Heart right ventricle (tissue), 16 donors: Measurements from ENCODE around the gene HSD17B3. TPM values are rescaled to one million over a fixed set of nuclear protein-coding genes. Genes with fewer than 3 reads are reported as not detected.

Source experiments
- ATAC-seq, 8 donors: fragments of 200-7000 bp; cut with Tn5 transposase; one replicate each; pipeline ENCODE4 v1.9.1; 2020; ENCODE audit warnings: mild to moderate bottlenecking in 8 of 8, moderate library complexity in 8 of 8, moderate number of reproducible peaks in 1 of 8
- DNase-seq, 2 donors: peaks; one replicate each; pipeline ENCODE4 v3.0.0-alpha.2; 2020
- H3K27ac ChIP-seq, 10 donors: fragments of 200-600 bp; sonication (generic) in 2 of 10; one replicate each; pipeline versions ENCODE4 v1.5.0 to v1.8.0; 2020 to 2022; ENCODE audit warnings: mild to moderate bottlenecking in 3 of 10
- H3K27me3 ChIP-seq, 7 donors: fragments of 200-600 bp; one replicate each; pipeline ENCODE4 v1.8.0; 2021 to 2022; ENCODE audit warnings: mild to moderate bottlenecking in 2 of 7
- H3K36me3 ChIP-seq, 9 donors: fragments of 200-600 bp; sonication (generic) in 1 of 9; one replicate each; pipeline versions ENCODE4 v1.5.0 to v1.8.0; 2020 to 2022; ENCODE audit warnings: mild to moderate bottlenecking in 2 of 9
- H3K4me1 ChIP-seq, 9 donors: fragments of 200-600 bp; sonication (generic) in 1 of 9; one replicate each; pipeline versions ENCODE4 v1.5.0 to v1.8.0; 2020 to 2022; ENCODE audit warnings: mild to moderate bottlenecking in 4 of 9
- H3K4me3 ChIP-seq, 10 donors: fragments of 200-600 bp; sonication (generic) in 2 of 10; one replicate each; pipeline versions ENCODE4 v1.5.0 to v1.8.0; 2020 to 2022; ENCODE audit warnings: mild to moderate bottlenecking in 7 of 10, moderate library complexity in 2 of 10
- H3K9me3 ChIP-seq, 11 donors: fragments of 200-600 bp in 10 of 11; sonication (generic) in 2 of 11; one replicate each; pipeline versions ENCODE4 v1.5.0 to v1.8.0; 2013 to 2022; ENCODE audit warnings: mild to moderate bottlenecking in 2 of 11, control low read depth in 1 of 11, moderate library complexity in 1 of 11
- WGBS, 2 donors: extraction: QIAGEN DNeasy Blood & Tissue Kit; methylation state at CpG; one replicate each; pipeline ENCODE4 v1.1.7; 2013; ENCODE audit warnings: inconsistent platforms in 1 of 2; 5-methylcytosine and 5-hydroxymethylcytosine counted together
- intact Hi-C, 10 donors: fragments of 100-400 bp; cut with DNase I; formaldehyde crosslinking; loops; one replicate each; pipeline versions ENCODE4 v1.11.1 to v1.14.2; 2022
- polyA plus RNA-seq, 2 donors: library from polyadenylated mRNA; stranded (reverse); fragments of 200-250 nt; gene quantifications; one replicate each; pipeline ENCODE4 v1.2.3, GENCODE V29; 2013
- total RNA-seq, 10 donors: library from RNA; stranded (reverse); fragmentation: NEBNext Ultra II Directional in 3 of 10; extraction: Animal tissue kit (Norgen Biotek cat#: 25700) in 3 of 10; gene quantifications; one replicate each; pipeline versions ENCODE4 v1.2.1 to v1.2.4, GENCODE V29; 2021 to 2023
- TF ChIP-seq, protein P1 (sequence below), 9 donors: fragments of 200-600 bp; sonication (generic) in 2 of 9; IDR thresholded peaks; one replicate each; pipeline versions ENCODE4 v1.5.0 to v1.8.0; 2021 to 2022; ENCODE audit warnings: antibody characterized with exemption in 9 of 9, mild to moderate bottlenecking in 5 of 9, moderate library complexity in 1 of 9
- donor health status: Arrhythmogenic right ventricular cardiomyopathy.
- donor health status: ischemic (EF 13 %, LVEDD 7.1; RV severe dilation, severe dysfunction).
- donor health status: healthy with polysubstance abuse.
- donor health status: DM: no; HTN: yes; CAD: no.
- donor health status: DM: no; HTN: no; CAD: no.
- donor health status: ischemic (EF 25% LVEDD 6.9; RV normal size, moderate dysfunction).
- donor health status: ischemic (EF 25% LVEDD 5.7; RV mildly dilated, moderate dysfunction).
- donor health status: healthy.
- donor health status: DM: yes; HTN: yes; CAD: no.
- donor health status: Ischemic cardiomyopathy.
- donor health status: ischemic (EF 35%, LVEDD 5.7; RV mildly dilated, moderate dysfunction).
- donor health status: nonischemic (EF 11% LVEDD 7.7; RV severe dilation, severe dysfunction).
- donor health status: DM: yes; HTN: yes; CAD: no.
- donor health status: PGD.
- donor health status: ischemic (EF 29% LVEDD 5.4; RV normal size, mild dysfunction).
- donor health status: nonischemic (EF 23%, LVEDD 6.1; RV moderate dilation, normal function).

Gene HSD17B3
- total and polyA plus RNA-seq, 12 donors: 0.66 to 12.2 (median 1.2) TPM

DNA sequence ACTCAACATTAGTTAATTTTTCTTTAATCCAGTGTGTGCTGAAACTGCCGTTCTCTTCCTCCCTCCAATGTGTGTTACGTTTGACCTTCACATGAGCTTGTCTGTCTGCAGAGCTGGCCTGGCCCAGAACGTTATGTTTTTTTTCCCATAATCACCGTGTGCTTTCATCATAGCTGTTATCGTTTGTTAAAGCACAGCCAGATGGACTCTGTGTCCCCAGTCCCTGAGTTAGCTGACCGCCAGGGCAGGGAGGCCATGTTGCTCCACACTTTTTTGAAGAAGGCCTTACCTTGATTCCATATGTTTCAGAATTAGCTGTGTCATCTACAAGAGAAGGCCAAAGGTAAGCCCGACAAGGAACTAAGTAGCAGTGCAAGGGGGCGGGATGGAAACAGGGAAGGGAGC lies 55.7 kb downstream of the HSD17B3 start:
- Histone ChIP-seq H3K27me3 (no peaks in the 10 kb centered on the region), H3K4me1 (no peaks in the 10 kb centered on the region), H3K36me3 (no peaks in the 10 kb centered on the region), H3K4me3 (no peak overlapping the region), H3K27ac (no peak overlapping the region), H3K9me3 (no peaks in the 10 kb centered on the region)
- DNase-seq (no peak), ATAC-seq (peak in 1 of 8 donors; percentile 51)
- intact Hi-C loops: no loop called here
- WGBS, 2 donors: 75 to 77% methylated on average over 8 of the region's 8 CpGs
- TF ChIP-seq, protein P1, sequence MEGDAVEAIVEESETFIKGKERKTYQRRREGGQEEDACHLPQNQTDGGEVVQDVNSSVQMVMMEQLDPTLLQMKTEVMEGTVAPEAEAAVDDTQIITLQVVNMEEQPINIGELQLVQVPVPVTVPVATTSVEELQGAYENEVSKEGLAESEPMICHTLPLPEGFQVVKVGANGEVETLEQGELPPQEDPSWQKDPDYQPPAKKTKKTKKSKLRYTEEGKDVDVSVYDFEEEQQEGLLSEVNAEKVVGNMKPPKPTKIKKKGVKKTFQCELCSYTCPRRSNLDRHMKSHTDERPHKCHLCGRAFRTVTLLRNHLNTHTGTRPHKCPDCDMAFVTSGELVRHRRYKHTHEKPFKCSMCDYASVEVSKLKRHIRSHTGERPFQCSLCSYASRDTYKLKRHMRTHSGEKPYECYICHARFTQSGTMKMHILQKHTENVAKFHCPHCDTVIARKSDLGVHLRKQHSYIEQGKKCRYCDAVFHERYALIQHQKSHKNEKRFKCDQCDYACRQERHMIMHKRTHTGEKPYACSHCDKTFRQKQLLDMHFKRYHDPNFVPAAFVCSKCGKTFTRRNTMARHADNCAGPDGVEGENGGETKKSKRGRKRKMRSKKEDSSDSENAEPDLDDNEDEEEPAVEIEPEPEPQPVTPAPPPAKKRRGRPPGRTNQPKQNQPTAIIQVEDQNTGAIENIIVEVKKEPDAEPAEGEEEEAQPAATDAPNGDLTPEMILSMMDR (IDR thresholded peaks at IDR 0.05): no peak

DNA sequence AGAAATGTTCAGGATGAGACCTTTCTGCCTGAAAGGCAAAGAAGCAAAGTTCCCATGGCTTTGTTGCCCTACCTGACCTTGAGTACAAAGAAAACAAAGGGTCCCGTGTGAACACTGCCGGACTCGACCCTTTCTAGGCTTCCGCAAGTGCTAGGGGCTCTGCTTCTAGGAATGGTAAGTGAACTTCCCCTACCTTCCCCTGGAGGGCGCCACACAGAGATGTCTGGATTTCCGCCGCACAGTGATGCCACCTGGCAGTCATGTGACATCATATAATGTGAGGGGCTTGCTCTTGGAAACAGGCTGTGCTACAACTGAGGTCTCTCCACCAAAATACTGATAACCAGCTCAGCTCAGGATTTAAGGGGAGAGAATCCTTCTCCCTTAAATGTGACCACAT lies 56.6 kb downstream of the HSD17B3 start:
- TF ChIP-seq, protein P1 (IDR thresholded peaks at IDR 0.05): no peak
- ATAC-seq: no peak
- Histone ChIP-seq H3K36me3 (no peaks in the 10 kb centered on the region), H3K4me1 (no peaks in the 10 kb centered on the region), H3K9me3 (no peaks in the 10 kb centered on the region), H3K27me3 (no peaks in the 10 kb centered on the region), H3K27ac (no peak overlapping the region), H3K4me3 (no peak overlapping the region)
- intact Hi-C loops: no loop called here
- WGBS, 2 donors: 81 to 84% methylated on average over 7 of the region's 7 CpGs
- no peak for DNase-seq

DNA sequence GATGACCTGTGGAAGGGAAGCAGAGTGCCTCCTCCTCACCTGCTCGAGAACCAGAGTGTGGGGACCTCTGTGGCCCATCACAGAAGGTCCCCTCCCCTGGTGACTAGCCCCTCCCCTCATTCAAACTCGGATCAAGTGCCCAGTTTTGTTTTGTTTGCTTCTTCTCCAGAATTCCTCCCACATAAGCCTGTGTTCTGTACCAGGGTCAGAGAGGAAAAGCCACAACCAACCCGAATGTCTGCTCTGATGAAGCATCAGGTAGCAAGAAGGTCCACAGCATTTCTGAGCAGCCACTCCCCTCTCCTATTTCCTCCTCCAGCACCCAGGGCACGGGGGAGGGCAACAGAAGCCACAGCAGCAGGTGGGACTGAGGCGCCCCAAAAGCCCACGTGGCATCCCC lies 58.2 kb downstream of the HSD17B3 start:
- Histone ChIP-seq H3K4me3 (no peak overlapping the region), H3K27ac (no peak overlapping the region), H3K4me1 (no peaks in the 10 kb centered on the region), H3K27me3 (no peaks in the 10 kb centered on the region), H3K36me3 (no peaks in the 10 kb centered on the region), H3K9me3 (no peaks in the 10 kb centered on the region)
- DNase-seq: no peak
- ATAC-seq: no peak
- TF ChIP-seq, protein P1 (IDR thresholded peaks at IDR 0.05): no peak
- intact Hi-C loops: no loop called here
- 66 to 73% methylated on average over 6 of the region's 6 CpGs for WGBS, 2 donors

DNA sequence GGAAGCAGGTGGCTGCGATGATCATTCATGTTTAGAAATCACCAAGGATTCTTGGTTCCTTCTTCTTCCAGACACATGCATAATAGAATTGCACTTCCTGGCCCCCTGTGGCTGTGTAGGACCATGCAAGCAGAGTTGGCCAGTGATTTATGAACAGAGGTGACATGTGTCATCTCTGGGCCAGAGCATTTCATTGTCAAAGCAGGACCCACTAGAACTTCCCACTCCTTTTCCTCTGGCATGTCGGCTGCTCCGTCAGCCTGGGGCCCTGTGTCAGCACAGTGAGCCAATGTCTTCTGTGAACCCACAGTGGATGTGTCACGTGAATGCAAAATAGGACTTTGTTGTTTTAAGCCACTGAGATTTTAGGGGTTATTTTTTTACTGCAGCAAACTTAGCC lies 59.2 kb downstream of the HSD17B3 start:
- Histone ChIP-seq H3K9me3 (no peaks in the 10 kb centered on the region), H3K27me3 (no peaks in the 10 kb centered on the region), H3K27ac (no peak overlapping the region), H3K4me1 (no peaks in the 10 kb centered on the region), H3K4me3 (no peak overlapping the region), H3K36me3 (no peaks in the 10 kb centered on the region)
- TF ChIP-seq, protein P1 (IDR thresholded peaks at IDR 0.05): no peak
- no peak for ATAC-seq
- WGBS, 2 donors: 61 to 67% methylated on average over 4 of the region's 4 CpGs
- no peak for DNase-seq
- intact Hi-C loops: no loop called here
